OCI-LY7 (cell line): ENCODE data around the gene RANBP2. TPM values are rescaled to one million over a fixed set of nuclear protein-coding genes. Genes with fewer than 3 reads are reported as not detected.

Source experiments
- BruUV-seq: library from RNA; stranded (reverse); fragments of 400-500 nt; replicated peaks from 2 replicates; lab custom pipeline; 2021; lab: Mats Ljungman, UMichigan
- CTCF ChIA-PET: fragments of 300-600 bp; sonication (Branson Sonifier 250); formaldehyde crosslinking; loops from one replicate; lab custom pipeline; 2022; ENCODE audit warnings: antibody characterized with exemption; ENCODE audit not compliant: unreplicated experiment; lab: Charles Lee
- POLR2A ChIA-PET: fragments of 300-600 bp; sonication (Branson Sonifier 250); formaldehyde crosslinking; loops from one replicate; lab custom pipeline; 2022; ENCODE audit warnings: antibody characterized with exemption; lab: Charles Lee
- DNase-seq: peaks from one replicate; pipeline ENCODE4 v3.0.0-alpha.2; 2015; ENCODE audit warnings: low spot score
- H2AFZ ChIP-seq: fragments of 200-600 bp; sonication (generic), shearing (Covaris generic); 2 replicates; pipeline ENCODE4 v1.6.1; 2014; ENCODE audit warnings: mild to moderate bottlenecking, antibody characterized with exemption, low read length, moderate library complexity
- H3K27ac ChIP-seq: fragments of 200-600 bp; sonication (generic); 2 replicates; pipeline ENCODE4 v1.5.1; 2014; ENCODE audit warnings: mixed run types, low read depth, mild to moderate bottlenecking, moderate library complexity, low read length, inconsistent platforms; ENCODE audit not compliant: poor library complexity, severe bottlenecking
- H3K36me3 ChIP-seq: fragments of 200-600 bp; sonication (generic); 2 replicates; pipeline ENCODE4 v1.6.1; 2014; ENCODE audit warnings: mild to moderate bottlenecking, antibody characterized with exemption, low read length, moderate library complexity, mixed read lengths; ENCODE audit not compliant: insufficient read depth
- H3K4me1 ChIP-seq: fragments of 200-600 bp; sonication (generic); 2 replicates; pipeline ENCODE4 v1.5.1; 2014; ENCODE audit warnings: mild to moderate bottlenecking, low read length; ENCODE audit not compliant: insufficient read depth, poor library complexity, severe bottlenecking
- H3K4me2 ChIP-seq: fragments of 200-600 bp; sonication (generic); 2 replicates; pipeline ENCODE4 v1.6.1; 2014; ENCODE audit warnings: mild to moderate bottlenecking, low read length
- H3K4me3 ChIP-seq: fragments of 200-600 bp; sonication (generic); 2 replicates; pipeline ENCODE4 v1.5.1; 2014; ENCODE audit warnings: mild to moderate bottlenecking, low read depth, low read length; ENCODE audit not compliant: poor library complexity, severe bottlenecking
- H3K79me2 ChIP-seq: fragments of 200-600 bp; sonication (generic); 2 replicates; pipeline ENCODE4 v1.6.1; 2016; ENCODE audit warnings: low read depth, mild to moderate bottlenecking, low read length, moderate library complexity, mixed read lengths; ENCODE audit not compliant: insufficient read depth
- H3K9me2 ChIP-seq: fragments of 200-600 bp; sonication (generic); 2 replicates; pipeline ENCODE4 v1.6.1; 2016; ENCODE audit warnings: mild to moderate bottlenecking, low read length, mixed read lengths; ENCODE audit not compliant: insufficient read depth
- H3K9me3 ChIP-seq: fragments of 200-600 bp; sonication (generic); 2 replicates; pipeline ENCODE4 v1.6.1; 2014; ENCODE audit warnings: mild to moderate bottlenecking, mixed run types, low read length, mixed read lengths
- H4K20me1 ChIP-seq: fragments of 200-600 bp; sonication (generic); 2 replicates; pipeline ENCODE4 v1.6.1; 2014; ENCODE audit warnings: mild to moderate bottlenecking, antibody characterized with exemption, low read length, moderate library complexity, mixed read lengths; ENCODE audit not compliant: insufficient read depth
- EZH2phosphoT487 ChIP-seq: fragments of 200-600 bp; sonication (generic); IDR thresholded peaks from 2 replicates; pipeline ENCODE4 v1.6.1; 2018; ENCODE audit warnings: low read depth, borderline replicate concordance, mild to moderate bottlenecking, mixed run types, antibody characterized with exemption, low read length, moderate library complexity, mixed read lengths
- intact Hi-C: fragments of 100-400 bp; cut with micrococcal nuclease; formaldehyde crosslinking; loops from one replicate; pipeline ENCODE4 v1.10.0; 2022; ENCODE audit not compliant: unreplicated experiment
- total RNA-seq, 2 experiments: library from RNA; depleted of rRNA in 1 of 2; stranded (reverse); fragments of >200 nt in 1 of 2; shearing (Covaris generic) in 1 of 2; gene quantifications; 2 replicates each; pipeline ENCODE4 v1.2.3, GENCODE V29; 2014 to 2022
- TF ChIP-seq, protein P1 (sequence below): fragments of 200-600 bp; sonication (generic); conservative IDR thresholded peaks from 2 replicates; pipeline ENCODE4 v1.5.1; 2014; ENCODE audit warnings: mild to moderate bottlenecking, antibody characterized with exemption, low read length, moderate library complexity, mixed read lengths

RANBP2 gene
- total RNA-seq, 2 experiments from 2014 or later, result 48.4 to 74.0 TPM

DNA sequence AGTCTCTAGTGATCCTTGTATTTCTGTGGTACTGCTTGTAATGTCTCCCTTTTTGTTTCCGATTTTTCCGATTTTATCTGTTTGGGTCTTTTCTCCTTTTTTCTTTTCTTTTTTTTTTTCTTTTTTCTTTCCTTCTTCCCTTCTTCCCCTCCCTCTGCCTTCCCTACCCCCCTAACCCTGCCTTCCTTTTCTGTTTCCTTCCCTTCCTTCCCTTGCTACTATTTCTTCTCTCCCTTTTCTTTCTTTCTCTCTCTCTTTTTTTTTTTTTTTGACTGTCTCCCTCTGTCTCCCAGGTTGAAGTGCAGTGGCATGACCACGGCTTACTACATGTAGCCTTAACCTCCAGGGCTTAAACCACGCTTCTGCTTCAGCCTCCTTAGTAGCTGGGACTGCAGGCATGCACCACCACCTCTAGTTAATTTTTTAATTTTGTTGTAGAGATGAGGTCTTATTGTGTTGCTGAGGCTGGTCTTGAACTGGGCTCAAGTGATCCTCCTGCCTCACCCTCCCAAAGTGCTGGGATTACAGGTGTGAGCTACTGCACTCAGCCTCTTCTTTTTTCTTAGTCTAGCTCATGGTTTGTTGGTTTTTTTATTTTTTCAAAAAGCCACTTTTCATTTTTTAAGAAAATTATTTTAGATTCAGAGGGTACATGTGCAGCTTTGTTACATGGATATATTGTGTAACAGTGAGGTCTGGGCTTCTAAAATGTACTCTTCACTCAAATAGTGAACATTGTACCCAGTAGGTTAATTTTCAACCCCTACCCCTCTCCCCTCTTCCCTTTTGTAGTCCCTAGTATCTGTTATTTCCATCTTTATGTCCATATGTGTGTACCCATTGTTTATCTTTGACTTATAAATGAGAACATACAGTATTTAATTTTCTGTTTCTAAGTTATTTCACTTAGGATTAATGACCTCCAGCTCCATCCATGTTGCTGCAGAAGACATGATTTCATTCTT is 92.0 kb downstream of the RANBP2 start:
- H3K79me2 ChIP-seq, result peaks cover 38% of the 10 kb centered on the region; the same call in 1 of the 2 replicates
- no peaks in the 10 kb centered on the region for H4K20me1 ChIP-seq
- no peak overlapping the region for H3K27ac ChIP-seq
- no peak for DNase-seq
- no peak overlapping the region for H3K4me2 ChIP-seq
- peaks cover 93% of the 10 kb centered on the region for H3K36me3 ChIP-seq
- no peak overlapping the region for H2AFZ ChIP-seq
- no peak overlapping the region for H3K4me3 ChIP-seq
- BruUV-seq, result no TSS peak
- intact Hi-C loops, result no loop called here
- no peaks in the 10 kb centered on the region for H3K4me1 ChIP-seq
- peaks cover 28% of the 10 kb centered on the region for H3K9me3 ChIP-seq
- CTCF ChIA-PET, result no interaction called here
- no peaks in the 10 kb centered on the region for H3K9me2 ChIP-seq
- POLR2A ChIA-PET, result interaction anchor here (0.6 kb wide), 1 partner anchor 12 kb away, joined by 3 read pairs; no protein-coding TSS in a partner anchor
- TF ChIP-seq, protein P1, sequence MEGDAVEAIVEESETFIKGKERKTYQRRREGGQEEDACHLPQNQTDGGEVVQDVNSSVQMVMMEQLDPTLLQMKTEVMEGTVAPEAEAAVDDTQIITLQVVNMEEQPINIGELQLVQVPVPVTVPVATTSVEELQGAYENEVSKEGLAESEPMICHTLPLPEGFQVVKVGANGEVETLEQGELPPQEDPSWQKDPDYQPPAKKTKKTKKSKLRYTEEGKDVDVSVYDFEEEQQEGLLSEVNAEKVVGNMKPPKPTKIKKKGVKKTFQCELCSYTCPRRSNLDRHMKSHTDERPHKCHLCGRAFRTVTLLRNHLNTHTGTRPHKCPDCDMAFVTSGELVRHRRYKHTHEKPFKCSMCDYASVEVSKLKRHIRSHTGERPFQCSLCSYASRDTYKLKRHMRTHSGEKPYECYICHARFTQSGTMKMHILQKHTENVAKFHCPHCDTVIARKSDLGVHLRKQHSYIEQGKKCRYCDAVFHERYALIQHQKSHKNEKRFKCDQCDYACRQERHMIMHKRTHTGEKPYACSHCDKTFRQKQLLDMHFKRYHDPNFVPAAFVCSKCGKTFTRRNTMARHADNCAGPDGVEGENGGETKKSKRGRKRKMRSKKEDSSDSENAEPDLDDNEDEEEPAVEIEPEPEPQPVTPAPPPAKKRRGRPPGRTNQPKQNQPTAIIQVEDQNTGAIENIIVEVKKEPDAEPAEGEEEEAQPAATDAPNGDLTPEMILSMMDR, result no peak
- no peak for TF ChIP-seq EZH2phosphoT487

GRCh38 chr2:108813732-108814131 is 94.5 kb downstream of the RANBP2 start:
- Histone ChIP-seq H4K20me1 (no peaks in the 10 kb centered on the region), H3K9me3 (peaks cover 20% of the 10 kb centered on the region), H3K4me3 (no peak overlapping the region), H3K79me2 (peaks cover 31% of the 10 kb centered on the region; the same call in 1 of the 2 replicates), H3K27ac (no peak overlapping the region), H3K4me1 (no peaks in the 10 kb centered on the region), H3K4me2 (no peak overlapping the region), H3K9me2 (no peaks in the 10 kb centered on the region), H2AFZ (no peak overlapping the region), H3K36me3 (peaks cover 93% of the 10 kb centered on the region)
- CTCF ChIA-PET, result no interaction called here
- POLR2A ChIA-PET, result no interaction called here
- no peak for DNase-seq
- TF ChIP-seq, protein P1, result no peak
- intact Hi-C loops, result no loop called here
- BruUV-seq, result no TSS peak

- no peaks in the 10 kb centered on the region for H4K20me1 ChIP-seq
- intact Hi-C loops, result no loop called here
- H3K36me3 ChIP-seq, result peaks cover 91% of the 10 kb centered on the region
- TF ChIP-seq, protein P1, result no peak
- TF ChIP-seq EZH2phosphoT487, result no peak
- no peaks in the 10 kb centered on the region for H3K4me1 ChIP-seq
- H3K79me2 ChIP-seq, result no peaks in the 10 kb centered on the region
- no peak for DNase-seq
- ChIA-PET CTCF (no interaction called here), POLR2A (no interaction called here)
- no peaks in the 10 kb centered on the region for H3K9me2 ChIP-seq
- no peak overlapping the region for H3K27ac ChIP-seq
- H3K4me3 ChIP-seq, result no peak overlapping the region
- no TSS peak for BruUV-seq
- H2AFZ ChIP-seq, result no peak overlapping the region
- no peak overlapping the region for H3K4me2 ChIP-seq
- no peaks in the 10 kb centered on the region; the same call in 1 of the 2 replicates for H3K9me3 ChIP-seq
These were observed 101.2 kb downstream of the RANBP2 start for GRCh38 chr2:108820482-108820881.
